NT2/D1 (cell line): Measurements from ENCODE around the gene CDC42BPG.

Experiments used
- SUZ12 ChIP-seq: IDR thresholded peaks from 2 replicates; pipeline ENCODE4 v1.6.1; 2011; ENCODE audit not compliant: insufficient read length, insufficient read depth; ENCODE audit errors: extremely low read depth
- YY1 ChIP-seq: IDR thresholded peaks from 2 replicates; pipeline ENCODE4 v1.6.1; 2011; ENCODE audit not compliant: insufficient read length, insufficient read depth
- ZNF274 ChIP-seq: IDR thresholded peaks from 2 replicates; pipeline ENCODE4 v1.6.1; 2011; ENCODE audit warnings: mild to moderate bottlenecking, low read depth, low read length

DNA sequence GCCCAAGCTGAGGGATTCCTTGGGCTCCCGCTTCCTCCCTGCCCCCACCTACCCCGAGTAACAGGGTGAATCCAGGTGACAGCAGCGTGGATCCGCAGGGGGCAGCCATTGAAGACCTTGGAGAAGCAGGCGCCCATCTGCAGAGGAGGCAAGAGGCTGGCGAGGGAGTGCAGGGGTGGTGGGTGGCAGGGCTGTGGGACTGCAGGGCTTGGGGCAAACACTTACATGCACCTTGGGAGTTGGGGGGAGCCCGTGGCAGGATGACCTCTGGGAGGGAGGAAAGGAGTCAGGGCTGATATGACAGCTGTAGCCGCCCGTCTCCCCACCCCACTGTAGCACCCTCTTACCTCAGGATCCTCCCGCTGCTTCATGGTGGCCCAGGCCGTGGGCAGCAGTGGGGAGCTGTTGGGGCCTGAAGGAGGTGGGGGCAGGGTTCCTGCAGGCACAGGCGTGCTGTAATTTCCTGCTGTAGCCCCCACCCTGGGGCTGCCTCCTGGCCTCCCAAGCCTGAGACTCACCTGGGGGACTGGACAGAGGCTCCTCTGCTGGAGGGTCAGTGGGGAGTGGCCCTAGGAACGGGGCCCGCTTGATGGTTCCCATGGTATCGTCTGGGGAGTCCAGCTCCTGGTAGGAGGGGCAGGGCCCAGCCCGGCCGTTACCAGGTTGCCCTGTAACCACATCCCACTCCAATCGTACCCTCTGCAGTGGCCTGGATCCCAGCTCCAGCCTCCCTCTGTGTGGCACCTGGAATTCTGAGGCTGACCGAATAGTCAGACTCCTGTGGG is 47.5 kb downstream of the CDC42BPG start:
- TF ChIP-seq ZNF274 = no peak
- no peak for TF ChIP-seq YY1
- TF ChIP-seq SUZ12 = no peak
